Liver (tissue), 9 donors: ENCODE measurements around the gene IFT172. TPM values are rescaled to one million over a fixed set of nuclear protein-coding genes. Genes with fewer than 3 reads are reported as not detected.

ENCODE experiments used
- DNase-seq: peaks from one replicate; pipeline ENCODE4 v3.0.0-alpha.2; 2017; ENCODE audit warnings: low spot score
- H3K27ac ChIP-seq, 2 donors: one replicate each; pipeline ENCODE4 v1.7.0; 2013; ENCODE audit warnings: inconsistent platforms in 2 of 2, low read length in 2 of 2, control low read depth in 1 of 2, low read depth in 1 of 2, mild to moderate bottlenecking in 1 of 2
- H3K27me3 ChIP-seq, 4 donors: one replicate each; pipeline versions ENCODE4 v1.6.1 to v1.7.0; 2013; ENCODE audit warnings: low read length in 3 of 4, inconsistent platforms in 1 of 4, mild to moderate bottlenecking in 1 of 4, moderate library complexity in 1 of 4; ENCODE audit not compliant: control insufficient read depth in 4 of 4, insufficient read depth in 4 of 4
- H3K36me3 ChIP-seq, 4 donors: one replicate each; pipeline versions ENCODE4 v1.6.1 to v1.7.0; 2013; ENCODE audit warnings: low read length in 3 of 4, mild to moderate bottlenecking in 3 of 4, low read depth in 1 of 4, moderate library complexity in 1 of 4; ENCODE audit not compliant: control insufficient read depth in 4 of 4, insufficient read depth in 3 of 4
- H3K4me1 ChIP-seq, 4 donors: one replicate each; pipeline versions ENCODE4 v1.6.1 to v1.7.0; 2013; ENCODE audit warnings: low read length in 3 of 4, mild to moderate bottlenecking in 3 of 4, moderate library complexity in 1 of 4; ENCODE audit not compliant: control insufficient read depth in 4 of 4, insufficient read depth in 4 of 4
- H3K4me3 ChIP-seq, 3 donors: one replicate each; pipeline versions ENCODE4 v1.6.1 to v1.7.0; 2013; ENCODE audit warnings: low read length in 3 of 3, control low read depth in 1 of 3, low read depth in 1 of 3, mild to moderate bottlenecking in 1 of 3
- H3K9ac ChIP-seq, 2 donors: one replicate each; pipeline ENCODE4 v1.7.0; 2013; ENCODE audit warnings: low read length in 2 of 2, mild to moderate bottlenecking in 2 of 2, moderate library complexity in 2 of 2, control low read depth in 1 of 2, low read depth in 1 of 2
- H3K9me3 ChIP-seq, 4 donors: one replicate each; pipeline versions ENCODE4 v1.6.1 to v1.7.0; 2013; ENCODE audit warnings: low read length in 3 of 4; ENCODE audit not compliant: control insufficient read depth in 4 of 4
- EGR1 ChIP-seq, 2 donors: IDR thresholded peaks; 2 replicates each; pipeline ENCODE4 v1.6.1; 2016 to 2018; ENCODE audit warnings: antibody characterized with exemption in 2 of 2, low read depth in 2 of 2
- FOXA1 ChIP-seq: IDR thresholded peaks from 2 replicates; pipeline ENCODE4 v1.6.1; 2016; ENCODE audit warnings: antibody characterized with exemption
- FOXA2 ChIP-seq: IDR thresholded peaks from 2 replicates; pipeline ENCODE4 v1.6.1; 2016; ENCODE audit warnings: antibody characterized with exemption
- GABPA ChIP-seq, 2 donors: IDR thresholded peaks in 1 of 2; conservative IDR thresholded peaks in 1 of 2; 2 replicates each; pipeline ENCODE4 v1.6.1; 2016; ENCODE audit warnings: antibody characterized with exemption in 2 of 2, mild to moderate bottlenecking in 1 of 2, moderate library complexity in 1 of 2
- HNF4A ChIP-seq, 2 donors: conservative IDR thresholded peaks; 2 replicates each; pipeline ENCODE4 v1.6.1; 2016; ENCODE audit warnings: antibody characterized with exemption in 2 of 2, mild to moderate bottlenecking in 2 of 2
- HNF4G ChIP-seq: IDR thresholded peaks from 2 replicates; pipeline ENCODE4 v1.6.1; 2016; ENCODE audit warnings: antibody characterized with exemption
- JUND ChIP-seq, 2 donors: IDR thresholded peaks; 2 replicates each; pipeline ENCODE4 v1.6.1; 2016; ENCODE audit warnings: antibody characterized with exemption in 2 of 2
- NR2F2 ChIP-seq: IDR thresholded peaks from 2 replicates; pipeline ENCODE4 v1.6.1; 2016; ENCODE audit warnings: antibody characterized with exemption
- RAD21 ChIP-seq, 2 donors: IDR thresholded peaks; 2 replicates each; pipeline ENCODE4 v1.6.1; 2016; ENCODE audit warnings: antibody characterized with exemption in 2 of 2, mild to moderate bottlenecking in 2 of 2
- REST ChIP-seq: IDR thresholded peaks from 2 replicates; pipeline ENCODE4 v1.6.1; 2016; ENCODE audit warnings: antibody characterized with exemption, mild to moderate bottlenecking
- RXRA ChIP-seq, 2 donors: IDR thresholded peaks; 2 replicates each; pipeline ENCODE4 v1.6.1; 2017 to 2018; ENCODE audit warnings: antibody characterized with exemption in 2 of 2, mild to moderate bottlenecking in 1 of 2
- SP1 ChIP-seq: IDR thresholded peaks from 2 replicates; pipeline ENCODE4 v1.6.1; 2018; ENCODE audit warnings: antibody characterized with exemption, mild to moderate bottlenecking
- TAF1 ChIP-seq: conservative IDR thresholded peaks from 2 replicates; pipeline ENCODE4 v1.6.1; 2016; ENCODE audit warnings: antibody characterized with exemption, mild to moderate bottlenecking
- YY1 ChIP-seq: IDR thresholded peaks from 2 replicates; pipeline ENCODE4 v1.6.1; 2016; ENCODE audit warnings: antibody characterized with exemption, mild to moderate bottlenecking
- WGBS: extraction: QIAGEN DNeasy Blood & Tissue Kit; methylation state at CpG from one replicate; pipeline ENCODE4 v1.1.7; 2013; 5-methylcytosine and 5-hydroxymethylcytosine counted together
- polyA plus RNA-seq, 2 donors: library from polyadenylated mRNA; stranded (reverse) in 1 of 2; unstranded in 1 of 2; fragments of 200-250 nt in 1 of 2; fragments of >200 nt in 1 of 2; fragmentation: Nextera tagmentation in 1 of 2; extraction: Ambion mirVana in 1 of 2; gene quantifications; one replicate each; pipeline versions ENCODE4 v1.2.1 to v1.2.3, GENCODE V29; 2013 to 2015
- total RNA-seq, 2 donors: library from RNA; depleted of rRNA; stranded (reverse); fragments of >200 nt; gene quantifications; one replicate each; pipeline ENCODE4 v1.2.3, GENCODE V29; 2014
- TF ChIP-seq, protein P1 (sequence below): IDR thresholded peaks from 2 replicates; pipeline ENCODE4 v1.6.1; 2016; ENCODE audit warnings: antibody characterized with exemption
- TF ChIP-seq, protein P2 (sequence below): fragments of 150-350 bp; IDR thresholded peaks from 2 replicates; pipeline ENCODE4 v1.5.1; 2017; ENCODE audit warnings: improper control_type of control experiment, low read depth, low read length; ENCODE audit not compliant: missing input control
- TF ChIP-seq, protein P3 (sequence below): IDR thresholded peaks from 2 replicates; pipeline ENCODE4 v1.6.1; 2016; ENCODE audit warnings: antibody characterized with exemption
- TF ChIP-seq, protein P4 (sequence below): IDR thresholded peaks from 2 replicates; pipeline ENCODE4 v1.6.1; 2016; ENCODE audit warnings: antibody characterized with exemption
- donor health status: healthy.
- donor health status: healthy.
- donor health status: healthy.
- donor health status: healthy.
- donor health status: healthy.

The IFT172 gene
- total and polyA plus RNA-seq, 4 donors, result 2.6 to 9.8 (median 6.3) TPM

GRCh38 chr2:27494284-27494943 lies 4.9 kb upstream of the IFT172 start:
- no peak for DNase-seq
- Histone ChIP-seq H3K4me3 (peak overlapping the region; percentile 78 to 87 (median 82)), H3K27me3 (no peaks in the 10 kb centered on the region), H3K9me3 (no peaks in the 10 kb centered on the region), H3K4me1 (peaks cover 8 to 54% (median 29%) of the 10 kb centered on the region in 4 donors), H3K36me3 (peaks cover 7 to 19% (median 12%) of the 10 kb centered on the region in 4 donors), H3K27ac (peak overlapping the region; percentile 90 to 97), H3K9ac (peak overlapping the region; percentile 59 to 70)
- WGBS, result 10% methylated on average over 35 of the region's 35 CpGs
- TF ChIP-seq, protein P1, sequence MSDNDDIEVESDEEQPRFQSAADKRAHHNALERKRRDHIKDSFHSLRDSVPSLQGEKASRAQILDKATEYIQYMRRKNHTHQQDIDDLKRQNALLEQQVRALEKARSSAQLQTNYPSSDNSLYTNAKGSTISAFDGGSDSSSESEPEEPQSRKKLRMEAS, result peak; percentile 63
- peak; percentile 49 for TF ChIP-seq FOXA1
- TF ChIP-seq RAD21 (IDR thresholded peaks at IDR 0.05), result peak; percentile 10 to 26
- peak; percentile 93 for TF ChIP-seq YY1
- TF ChIP-seq TAF1, result no peak
- no peak for TF ChIP-seq REST
- peak; percentile 59 to 76 for TF ChIP-seq HNF4A (conservative IDR thresholded peaks at IDR 0.05)
- TF ChIP-seq, protein P2, sequence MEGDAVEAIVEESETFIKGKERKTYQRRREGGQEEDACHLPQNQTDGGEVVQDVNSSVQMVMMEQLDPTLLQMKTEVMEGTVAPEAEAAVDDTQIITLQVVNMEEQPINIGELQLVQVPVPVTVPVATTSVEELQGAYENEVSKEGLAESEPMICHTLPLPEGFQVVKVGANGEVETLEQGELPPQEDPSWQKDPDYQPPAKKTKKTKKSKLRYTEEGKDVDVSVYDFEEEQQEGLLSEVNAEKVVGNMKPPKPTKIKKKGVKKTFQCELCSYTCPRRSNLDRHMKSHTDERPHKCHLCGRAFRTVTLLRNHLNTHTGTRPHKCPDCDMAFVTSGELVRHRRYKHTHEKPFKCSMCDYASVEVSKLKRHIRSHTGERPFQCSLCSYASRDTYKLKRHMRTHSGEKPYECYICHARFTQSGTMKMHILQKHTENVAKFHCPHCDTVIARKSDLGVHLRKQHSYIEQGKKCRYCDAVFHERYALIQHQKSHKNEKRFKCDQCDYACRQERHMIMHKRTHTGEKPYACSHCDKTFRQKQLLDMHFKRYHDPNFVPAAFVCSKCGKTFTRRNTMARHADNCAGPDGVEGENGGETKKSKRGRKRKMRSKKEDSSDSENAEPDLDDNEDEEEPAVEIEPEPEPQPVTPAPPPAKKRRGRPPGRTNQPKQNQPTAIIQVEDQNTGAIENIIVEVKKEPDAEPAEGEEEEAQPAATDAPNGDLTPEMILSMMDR, result no peak
- TF ChIP-seq, protein P3, sequence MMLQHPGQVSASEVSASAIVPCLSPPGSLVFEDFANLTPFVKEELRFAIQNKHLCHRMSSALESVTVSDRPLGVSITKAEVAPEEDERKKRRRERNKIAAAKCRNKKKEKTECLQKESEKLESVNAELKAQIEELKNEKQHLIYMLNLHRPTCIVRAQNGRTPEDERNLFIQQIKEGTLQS, result peak; percentile 88
- TF ChIP-seq, protein P4, sequence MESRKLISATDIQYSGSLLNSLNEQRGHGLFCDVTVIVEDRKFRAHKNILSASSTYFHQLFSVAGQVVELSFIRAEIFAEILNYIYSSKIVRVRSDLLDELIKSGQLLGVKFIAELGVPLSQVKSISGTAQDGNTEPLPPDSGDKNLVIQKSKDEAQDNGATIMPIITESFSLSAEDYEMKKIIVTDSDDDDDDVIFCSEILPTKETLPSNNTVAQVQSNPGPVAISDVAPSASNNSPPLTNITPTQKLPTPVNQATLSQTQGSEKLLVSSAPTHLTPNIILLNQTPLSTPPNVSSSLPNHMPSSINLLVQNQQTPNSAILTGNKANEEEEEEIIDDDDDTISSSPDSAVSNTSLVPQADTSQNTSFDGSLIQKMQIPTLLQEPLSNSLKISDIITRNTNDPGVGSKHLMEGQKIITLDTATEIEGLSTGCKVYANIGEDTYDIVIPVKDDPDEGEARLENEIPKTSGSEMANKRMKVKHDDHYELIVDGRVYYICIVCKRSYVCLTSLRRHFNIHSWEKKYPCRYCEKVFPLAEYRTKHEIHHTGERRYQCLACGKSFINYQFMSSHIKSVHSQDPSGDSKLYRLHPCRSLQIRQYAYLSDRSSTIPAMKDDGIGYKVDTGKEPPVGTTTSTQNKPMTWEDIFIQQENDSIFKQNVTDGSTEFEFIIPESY, result peak; percentile 60
- TF ChIP-seq SP1, result peak; percentile 82
- TF ChIP-seq EGR1 (IDR thresholded peaks at IDR 0.05; ENCODE audit: low read depth in 2 of 2), result peak; percentile 86 to 93
- peak; percentile 97 to 99 for TF ChIP-seq JUND (IDR thresholded peaks at IDR 0.05)
- no peak for TF ChIP-seq NR2F2
- TF ChIP-seq RXRA (IDR thresholded peaks at IDR 0.05), result peak; percentile 95
- TF ChIP-seq HNF4G, result no peak
- no peak for TF ChIP-seq FOXA2
- TF ChIP-seq GABPA (IDR thresholded peaks at IDR 0.05 in 1 of 2, conservative IDR thresholded peaks at IDR 0.05 in 1 of 2), result no peak
